Testis (tissue), 3 donors: ENCODE measurements around the gene NCKAP5. TPM values are rescaled to one million over a fixed set of nuclear protein-coding genes. Genes with fewer than 3 reads are reported as not detected.
"Not testable (repeated sequence)": the region's sequence is repeated elsewhere in the genome, so short reads cannot be mapped to it uniquely, and the experiment has no call there.

ENCODE experiments used
- DNase-seq: peaks from one replicate; pipeline ENCODE4 v3.0.0-alpha.2; 2019
- H3K27ac ChIP-seq, 2 donors: fragments of 200-600 bp; sonication (generic); one replicate each; pipeline ENCODE4 v1.5.1; 2019
- H3K27me3 ChIP-seq: fragments of 200-600 bp; sonication (generic); one replicate; pipeline ENCODE4 v1.5.1; 2019
- H3K36me3 ChIP-seq: fragments of 200-600 bp; sonication (generic); one replicate; pipeline ENCODE4 v1.5.1; 2017; ENCODE audit warnings: low read depth; ENCODE audit errors: missing control alignments
- H3K4me1 ChIP-seq: fragments of 200-600 bp; sonication (generic); one replicate; pipeline ENCODE4 v1.5.1; 2019
- H3K4me3 ChIP-seq, 2 donors: fragments of 200-600 bp; sonication (generic); one replicate each; pipeline ENCODE4 v1.5.1; 2017 to 2019
- H3K9me3 ChIP-seq: fragments of 200-600 bp; sonication (generic); one replicate; pipeline ENCODE4 v1.5.1; 2017
- POLR2A ChIP-seq: fragments of 450-650 bp; IDR thresholded peaks from one replicate; pipeline ENCODE4 v1.6.1; 2017; ENCODE audit warnings: antibody characterized with exemption, mild to moderate bottlenecking, moderate library complexity
- WGBS, 2 donors: methylation state at CpG; one replicate each; pipeline ENCODE4 v1.1.5; 2018; 5-methylcytosine and 5-hydroxymethylcytosine counted together
- intact Hi-C: fragments of 100-400 bp; cut with DNase I; formaldehyde crosslinking; loops from one replicate; pipeline ENCODE4 v1.15.1; 2023; ENCODE audit warnings: low total_unique reads
- polyA plus RNA-seq: library from polyadenylated mRNA; stranded (reverse); fragments of 350-450 nt; fragmentation: Illumina TruSeq; extraction: RNeasy Lipid Tissue Mini Kit (QIAGEN cat#74804); gene quantifications from one replicate; pipeline ENCODE4 v1.2.3, GENCODE V29; 2014; ENCODE audit warnings: low read depth, low replicate concordance; ENCODE audit not compliant: insufficient read depth
- total RNA-seq, 2 donors: library from RNA; depleted of rRNA; stranded (reverse); fragments of >200 nt; gene quantifications; one replicate each; pipeline ENCODE4 v1.2.3, GENCODE V29; 2016
- TF ChIP-seq, protein P1 (sequence below), 3 experiments: fragments of 450-650 bp in 2 of 3; fragments of 200-600 bp in 1 of 3; sonication (generic) in 1 of 3; IDR thresholded peaks; one replicate each; pipeline ENCODE4 v1.5.1; 2016 to 2019; ENCODE audit warnings: antibody characterized with exemption in 3 of 3, mild to moderate bottlenecking in 2 of 3, moderate library complexity in 1 of 3

NCKAP5 gene
- total and polyA plus RNA-seq, 3 donors from 2014 or later: 3.0 to 7.6 (median 6.3) TPM

DNA sequence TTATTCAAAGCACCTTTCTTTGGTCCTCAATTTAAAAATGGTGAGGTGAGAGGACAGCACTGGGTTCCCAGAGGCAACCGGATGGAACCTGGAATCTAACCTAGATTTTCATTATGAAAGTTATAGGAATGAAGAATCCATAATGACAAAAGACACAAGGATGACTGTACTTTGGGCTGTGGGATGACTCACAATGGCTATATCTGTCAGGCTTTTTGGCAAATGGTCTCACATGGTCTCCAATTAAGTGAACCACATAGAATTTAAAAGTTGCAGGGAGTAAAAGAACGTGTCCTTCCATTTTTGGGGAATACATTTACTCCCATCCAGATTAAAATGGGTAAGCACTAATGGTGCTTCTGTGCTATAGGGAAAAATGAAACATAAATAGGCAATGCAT lies 866.5 kb downstream of the NCKAP5 start:
- DNase-seq: no peak
- TF ChIP-seq, protein P1, sequence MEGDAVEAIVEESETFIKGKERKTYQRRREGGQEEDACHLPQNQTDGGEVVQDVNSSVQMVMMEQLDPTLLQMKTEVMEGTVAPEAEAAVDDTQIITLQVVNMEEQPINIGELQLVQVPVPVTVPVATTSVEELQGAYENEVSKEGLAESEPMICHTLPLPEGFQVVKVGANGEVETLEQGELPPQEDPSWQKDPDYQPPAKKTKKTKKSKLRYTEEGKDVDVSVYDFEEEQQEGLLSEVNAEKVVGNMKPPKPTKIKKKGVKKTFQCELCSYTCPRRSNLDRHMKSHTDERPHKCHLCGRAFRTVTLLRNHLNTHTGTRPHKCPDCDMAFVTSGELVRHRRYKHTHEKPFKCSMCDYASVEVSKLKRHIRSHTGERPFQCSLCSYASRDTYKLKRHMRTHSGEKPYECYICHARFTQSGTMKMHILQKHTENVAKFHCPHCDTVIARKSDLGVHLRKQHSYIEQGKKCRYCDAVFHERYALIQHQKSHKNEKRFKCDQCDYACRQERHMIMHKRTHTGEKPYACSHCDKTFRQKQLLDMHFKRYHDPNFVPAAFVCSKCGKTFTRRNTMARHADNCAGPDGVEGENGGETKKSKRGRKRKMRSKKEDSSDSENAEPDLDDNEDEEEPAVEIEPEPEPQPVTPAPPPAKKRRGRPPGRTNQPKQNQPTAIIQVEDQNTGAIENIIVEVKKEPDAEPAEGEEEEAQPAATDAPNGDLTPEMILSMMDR (IDR thresholded peaks at IDR 0.05): no peak
- TF ChIP-seq POLR2A: no peak
- Histone ChIP-seq H3K4me3 (no peak overlapping the region), H3K27me3 (no peaks in the 10 kb centered on the region), H3K4me1 (no peaks in the 10 kb centered on the region), H3K36me3 (no peaks in the 10 kb centered on the region), H3K27ac (no peak overlapping the region), H3K9me3 (no peaks in the 10 kb centered on the region)
- 88 to 89% methylated on average over 2 of the region's 2 CpGs for WGBS, 2 donors
- intact Hi-C loops: no loop called here

DNA sequence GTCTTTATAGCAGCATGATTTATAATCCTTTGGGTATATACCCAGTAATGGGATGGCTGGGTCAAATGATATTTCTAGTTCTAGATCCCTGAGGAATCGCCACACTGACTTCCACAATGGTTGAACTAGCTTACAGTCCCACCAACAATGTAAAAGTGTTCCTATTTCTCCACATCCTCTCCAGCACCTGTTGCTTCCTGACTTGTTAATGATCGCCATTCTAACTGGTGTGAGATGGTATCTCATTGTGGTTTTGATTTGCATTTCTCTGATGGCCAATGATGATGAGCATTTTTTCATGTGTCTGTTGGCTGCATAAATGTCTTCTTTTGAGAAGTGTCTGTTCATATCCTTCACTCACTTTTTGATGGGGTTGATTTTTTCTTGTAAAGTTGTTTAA lies 868.5 kb downstream of the NCKAP5 start:
- H3K27ac ChIP-seq, H3K4me3 ChIP-seq, H3K27me3 ChIP-seq, H3K4me1 ChIP-seq, intact Hi-C loops, DNase-seq, H3K9me3 ChIP-seq, H3K36me3 ChIP-seq: not testable (repeated sequence)
- 100% methylated on average over 1 to 2 of the region's 2 CpGs for WGBS, 2 donors

DNA sequence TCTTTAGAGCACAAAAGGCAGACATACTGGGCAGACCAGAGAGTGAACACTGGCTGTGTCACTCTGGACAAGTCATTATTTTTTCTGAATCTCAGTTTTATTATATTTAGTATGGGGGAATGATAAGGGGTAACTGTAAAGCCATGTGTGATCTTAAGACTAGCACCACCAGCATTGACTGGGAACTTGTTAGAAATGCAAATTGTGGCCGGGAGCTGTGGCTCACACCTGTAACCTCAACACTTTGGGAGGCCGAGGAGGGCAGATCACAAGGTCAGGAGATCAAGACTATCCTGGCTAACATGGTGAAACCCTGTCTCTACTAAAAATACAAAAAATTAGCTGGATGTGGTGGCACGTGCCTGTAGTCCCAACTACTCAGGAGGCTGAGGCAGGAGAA lies 869.9 kb downstream of the NCKAP5 start:
- H3K27me3 ChIP-seq, H3K27ac ChIP-seq, H3K4me1 ChIP-seq, intact Hi-C loops, H3K36me3 ChIP-seq, H3K4me3 ChIP-seq, H3K9me3 ChIP-seq, DNase-seq: not testable (repeated sequence)
- 87 to 94% methylated on average over 3 of the region's 3 CpGs for WGBS, 2 donors

DNA sequence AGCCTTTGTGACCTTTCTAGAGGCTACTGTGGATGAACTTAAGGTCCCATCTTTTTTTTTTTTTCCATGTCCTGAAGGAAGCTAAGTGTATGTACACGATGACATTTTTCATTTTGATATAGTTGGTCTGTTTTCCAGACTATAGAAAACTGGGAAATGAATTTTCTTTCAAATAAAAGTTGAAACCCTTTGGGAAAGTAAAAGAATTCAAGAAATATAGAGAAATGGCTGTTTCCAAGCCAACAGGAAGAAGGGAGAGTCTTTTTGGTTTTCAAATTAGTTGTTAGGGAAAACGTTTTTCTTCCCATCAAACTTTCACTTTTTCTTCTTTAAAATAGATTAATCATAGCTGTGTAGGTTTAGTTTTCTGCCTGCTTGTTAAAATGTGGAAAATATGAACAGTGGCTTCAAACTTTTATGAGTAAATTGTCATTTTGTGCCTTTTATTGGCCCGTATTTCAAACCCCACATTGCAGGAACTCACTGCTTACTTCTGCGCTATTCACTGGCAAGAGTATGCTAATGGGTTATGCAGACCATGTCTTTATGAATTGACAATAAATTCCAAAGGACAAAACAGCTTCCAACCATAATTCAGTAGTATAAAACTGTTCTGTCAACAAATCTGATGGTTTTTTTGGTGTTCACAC lies 870.6 kb downstream of the NCKAP5 start:
- WGBS, 2 donors: 68 to 77% methylated on average over 4 of the region's 4 CpGs
- Histone ChIP-seq H3K9me3 (no peaks in the 10 kb centered on the region), H3K36me3 (no peaks in the 10 kb centered on the region), H3K4me1 (no peaks in the 10 kb centered on the region), H3K27me3 (no peaks in the 10 kb centered on the region), H3K27ac (no peak overlapping the region), H3K4me3 (no peak overlapping the region)
- TF ChIP-seq POLR2A: no peak
- TF ChIP-seq, protein P1 (IDR thresholded peaks at IDR 0.05): no peak
- intact Hi-C loops: no loop called here
- DNase-seq: no peak

DNA sequence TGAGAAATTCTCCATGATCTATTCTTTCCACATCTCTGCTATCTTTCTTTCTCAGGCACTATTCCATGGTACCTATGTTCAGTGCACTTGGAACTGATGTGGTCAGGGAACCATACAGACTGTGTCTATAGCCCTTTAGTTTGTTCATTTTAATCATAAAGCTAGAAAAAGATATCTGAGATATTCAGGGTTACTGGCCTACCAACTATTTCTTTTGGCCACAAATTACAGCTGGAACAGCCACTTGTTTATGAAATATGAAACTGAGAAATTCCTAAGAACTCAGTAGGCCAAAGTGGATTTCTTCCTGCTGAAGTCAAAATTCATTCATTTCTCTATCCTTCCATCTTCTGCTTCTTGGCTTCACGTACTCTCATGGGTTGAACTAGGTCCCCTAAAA lies 875.4 kb downstream of the NCKAP5 start:
- intact Hi-C loops: no loop called here
- no peak for DNase-seq
- H3K4me1 ChIP-seq: no peaks in the 10 kb centered on the region
- TF ChIP-seq, protein P1 (IDR thresholded peaks at IDR 0.05): no peak
- no peak for TF ChIP-seq POLR2A
- WGBS, 2 donors: 75 to 83% methylated on average over 1 of the region's 1 CpG
- no peaks in the 10 kb centered on the region for H3K27me3 ChIP-seq
- no peak overlapping the region for H3K4me3 ChIP-seq
- H3K9me3 ChIP-seq: no peaks in the 10 kb centered on the region
- H3K36me3 ChIP-seq: no peaks in the 10 kb centered on the region
- H3K27ac ChIP-seq: no peak overlapping the region

DNA sequence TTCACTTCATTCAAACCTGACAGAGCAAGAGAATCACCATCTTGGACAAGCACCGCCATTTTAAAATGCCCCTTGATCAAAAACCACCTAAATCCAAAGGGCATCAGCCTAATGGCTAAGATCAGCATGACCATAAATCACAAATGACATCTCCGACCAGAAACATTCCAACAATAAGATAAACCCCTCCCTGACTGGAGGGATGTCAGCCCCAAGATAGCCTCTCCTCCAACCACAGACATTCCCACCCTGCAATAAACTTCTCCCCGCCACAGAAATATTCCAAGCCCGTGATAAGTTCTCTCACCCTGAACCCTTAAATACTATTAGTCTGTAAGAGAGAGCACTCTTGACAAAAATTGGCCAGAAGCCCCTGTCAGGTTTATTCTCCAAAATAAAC lies 876.7 kb downstream of the NCKAP5 start:
- H3K27ac ChIP-seq: no peak overlapping the region
- no peak for DNase-seq
- intact Hi-C loops: no loop called here
- no peaks in the 10 kb centered on the region for H3K27me3 ChIP-seq
- no peak overlapping the region for H3K4me3 ChIP-seq
- TF ChIP-seq, protein P1 (IDR thresholded peaks at IDR 0.05): no peak
- no peak for TF ChIP-seq POLR2A
- 83 to 92% methylated on average over 4 of the region's 4 CpGs for WGBS, 2 donors
- H3K36me3 ChIP-seq: no peaks in the 10 kb centered on the region
- no peaks in the 10 kb centered on the region for H3K9me3 ChIP-seq
- H3K4me1 ChIP-seq: no peaks in the 10 kb centered on the region
